Ovary (tissue), 10 donors: Measurements from ENCODE around the gene C14orf93. TPM values are rescaled to one million over a fixed set of nuclear protein-coding genes. Genes with fewer than 3 reads are reported as not detected.
A peak's percentile ranks its signal among the peaks of the same experiment; 100 is the strongest.

Experiments
- DNase-seq, 5 donors: peaks; one replicate each; pipeline ENCODE4 v3.0.0-alpha.2; 2019 to 2020
- H3K27ac ChIP-seq, 2 donors: fragments of 200-600 bp; one replicate each; pipeline versions ENCODE4 v1.5.1 to v1.8.0; 2019 to 2022
- H3K27me3 ChIP-seq: fragments of 200-600 bp; one replicate; pipeline ENCODE4 v1.8.0; 2022
- H3K36me3 ChIP-seq: fragments of 200-600 bp; sonication (generic); one replicate; pipeline ENCODE4 v1.5.1; 2019
- H3K4me1 ChIP-seq: one replicate; pipeline ENCODE4 v1.8.1; 2013; ENCODE audit warnings: mild to moderate bottlenecking, moderate library complexity; ENCODE audit not compliant: insufficient read depth
- H3K4me3 ChIP-seq: fragments of 200-600 bp; sonication (generic); one replicate; pipeline ENCODE4 v1.5.1; 2017
- H3K9me3 ChIP-seq, 2 donors: fragments of 200-600 bp in 1 of 2; sonication (generic) in 1 of 2; one replicate each; pipeline versions ENCODE4 v1.5.1 to v1.8.1; 2013 to 2019; ENCODE audit warnings: mild to moderate bottlenecking in 1 of 2, moderate library complexity in 1 of 2
- EP300 ChIP-seq: sonication (generic); formaldehyde crosslinking; IDR thresholded peaks from one replicate; pipeline ENCODE4 v1.6.1; 2017; ENCODE audit warnings: antibody characterized with exemption
- POLR2A ChIP-seq: fragments of 450-650 bp; IDR thresholded peaks from one replicate; pipeline ENCODE4 v1.6.1; 2017; ENCODE audit warnings: antibody characterized with exemption, mild to moderate bottlenecking, moderate library complexity
- WGBS, 3 donors: extraction: QIAGEN DNeasy Blood & Tissue Kit in 1 of 3; methylation state at CpG; one replicate each; pipeline versions ENCODE4 v1.1.5 to v1.1.7; 2013 to 2017; 5-methylcytosine and 5-hydroxymethylcytosine counted together
- intact Hi-C, 4 donors: fragments of 100-400 bp; cut with DNase I; formaldehyde crosslinking; loops; one replicate each; pipeline versions ENCODE4 v1.11.0 to v1.15.1; 2022 to 2023
- long read RNA-seq, 3 donors: library from polyadenylated mRNA in 2 of 3; unstranded in 2 of 3; transcript quantifications; one replicate each; pipeline ENCODE4 v2.0.0 and lab custom pipeline, GENCODE V29; 2021 to 2026
- polyA plus RNA-seq, 2 donors: library from polyadenylated mRNA; stranded (reverse); fragments of 200-250 nt in 1 of 2; fragments of 350-450 nt in 1 of 2; fragmentation: Illumina TruSeq in 1 of 2; extraction: RNeasy Lipid Tissue Mini Kit (QIAGEN cat#74804) in 1 of 2; gene quantifications; one replicate each; pipeline ENCODE4 v1.2.3, GENCODE V29; 2013 to 2014
- total RNA-seq, 7 donors: library from RNA; depleted of rRNA in 2 of 7; stranded (reverse); fragments of >200 nt in 2 of 7; fragmentation: NEBNext Ultra II Directional in 3 of 7; extraction: Animal tissue kit (Norgen Biotek cat#: 25700) in 3 of 7; gene quantifications; one replicate each; pipeline versions ENCODE4 v1.1.0 to v1.2.4, GENCODE V29; 2016 to 2023
- TF ChIP-seq, protein P1 (sequence below), 3 donors: fragments of 450-650 bp in 2 of 3; fragments of 200-600 bp in 1 of 3; IDR thresholded peaks; one replicate each; pipeline versions ENCODE4 v1.5.1 to v1.8.0; 2016 to 2022; ENCODE audit warnings: antibody characterized with exemption in 3 of 3, mild to moderate bottlenecking in 1 of 3
- donor health status: DM: no; HTN: no; CAD: no; lungs with moderate emphysema.
- donor health status: DM: no; HTN: no; CAD: no.
- donor health status: Bipolar disorder and iron deficiency.
- donor health status: DM: yes; HTN: yes; CAD: no.
- donor health status: DM: no; HTN: no; CAD: no.
- donor health status: DM: yes; HTN: yes; CAD: no.

C14orf93 gene
- 10 to 100 TPM in 4 of 7 donors, 1 to 10 TPM in 3; 7.2 to 11.8 (median 10.2) TPM for total RNA-seq
- polyA plus RNA-seq = 10 to 100 TPM; 12.1 to 12.7 TPM
- long read RNA-seq, donor 1, transcript C14orf93-207 (7 exons, 1,986 nt) = minor isoform, 5 of 29 reads
- long read RNA-seq, donor 1, transcript C14orf93-201 (7 exons, 3,354 nt) = major isoform, 10 of 29 reads
- long read RNA-seq, donor 1, partial matches to known transcripts = 3 of 29 reads
- long read RNA-seq, donor 1, other reads (novel, unspliced or antisense) = 9 of 29 reads
- long read RNA-seq, donor 2 = 0 reads
- long read RNA-seq, donor 3, transcript C14orf93-201 (7 exons, 3,354 nt) = major isoform, 10 of 13 reads
- long read RNA-seq, donor 3, partial matches to known transcripts = 2 of 13 reads
- long read RNA-seq, donor 3, other reads (novel, unspliced or antisense) = 0 of 13 reads

- H3K4me3 ChIP-seq = peak within 1 kb of the TSS; percentile 41
- intact Hi-C loops = loop anchor here in 1 of 4 donors (5.0 kb wide), 1 partner anchor 292 kb away; the partner anchor contains the start of gene PPP1R3E
- H3K36me3 ChIP-seq = no peaks in the 10 kb centered on the region
- H3K4me1 ChIP-seq = peaks cover 6% of the 10 kb centered on the region
- H3K27ac ChIP-seq = peak within 1 kb of the TSS; percentile 70 to 81
- H3K9me3 ChIP-seq = no peaks in the 10 kb centered on the region
- WGBS, 3 donors = 1 to 2% (median 2%) methylated on average over 40 of the region's 40 CpGs
- TF ChIP-seq POLR2A = no peak
- no peak for TF ChIP-seq EP300
- TF ChIP-seq, protein P1, sequence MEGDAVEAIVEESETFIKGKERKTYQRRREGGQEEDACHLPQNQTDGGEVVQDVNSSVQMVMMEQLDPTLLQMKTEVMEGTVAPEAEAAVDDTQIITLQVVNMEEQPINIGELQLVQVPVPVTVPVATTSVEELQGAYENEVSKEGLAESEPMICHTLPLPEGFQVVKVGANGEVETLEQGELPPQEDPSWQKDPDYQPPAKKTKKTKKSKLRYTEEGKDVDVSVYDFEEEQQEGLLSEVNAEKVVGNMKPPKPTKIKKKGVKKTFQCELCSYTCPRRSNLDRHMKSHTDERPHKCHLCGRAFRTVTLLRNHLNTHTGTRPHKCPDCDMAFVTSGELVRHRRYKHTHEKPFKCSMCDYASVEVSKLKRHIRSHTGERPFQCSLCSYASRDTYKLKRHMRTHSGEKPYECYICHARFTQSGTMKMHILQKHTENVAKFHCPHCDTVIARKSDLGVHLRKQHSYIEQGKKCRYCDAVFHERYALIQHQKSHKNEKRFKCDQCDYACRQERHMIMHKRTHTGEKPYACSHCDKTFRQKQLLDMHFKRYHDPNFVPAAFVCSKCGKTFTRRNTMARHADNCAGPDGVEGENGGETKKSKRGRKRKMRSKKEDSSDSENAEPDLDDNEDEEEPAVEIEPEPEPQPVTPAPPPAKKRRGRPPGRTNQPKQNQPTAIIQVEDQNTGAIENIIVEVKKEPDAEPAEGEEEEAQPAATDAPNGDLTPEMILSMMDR (IDR thresholded peaks at IDR 0.05) = no peak
- H3K27me3 ChIP-seq = no peaks in the 10 kb centered on the region
- peak; percentile 80 to 87 (median 83) for DNase-seq
Observed at GRCh38 chr14:23009939-23010726, at the start of gene C14orf93. Gene C14orf93 (minus strand): TSS chr14:23010143. CDS start chr14:22999023, 11,120 bp downstream.

- intact Hi-C loops = loop anchor here in 3 of 4 donors (2.0 to 5.0 kb wide), 2 partner anchors 72 to 74 kb away; no protein-coding TSS in a partner anchor
- Histone ChIP-seq H3K4me3 (no peak overlapping the region), H3K4me1 (no peaks in the 10 kb centered on the region), H3K27me3 (no peaks in the 10 kb centered on the region), H3K36me3 (peaks cover 1% of the 10 kb centered on the region), H3K9me3 (no peaks in the 10 kb centered on the region), H3K27ac (no peak overlapping the region)
- WGBS, 3 donors = 81 to 85% (median 83%) methylated on average over 32 of the region's 32 CpGs
- TF ChIP-seq POLR2A (no peak), EP300 (no peak)
- TF ChIP-seq, protein P1 (IDR thresholded peaks at IDR 0.05) = no peak
- DNase-seq = peak in 2 of 5 donors; percentile 36 to 47
Observed at GRCh38 chr14:23058654-23059504, 48.9 kb upstream of the C14orf93 start.

DNA sequence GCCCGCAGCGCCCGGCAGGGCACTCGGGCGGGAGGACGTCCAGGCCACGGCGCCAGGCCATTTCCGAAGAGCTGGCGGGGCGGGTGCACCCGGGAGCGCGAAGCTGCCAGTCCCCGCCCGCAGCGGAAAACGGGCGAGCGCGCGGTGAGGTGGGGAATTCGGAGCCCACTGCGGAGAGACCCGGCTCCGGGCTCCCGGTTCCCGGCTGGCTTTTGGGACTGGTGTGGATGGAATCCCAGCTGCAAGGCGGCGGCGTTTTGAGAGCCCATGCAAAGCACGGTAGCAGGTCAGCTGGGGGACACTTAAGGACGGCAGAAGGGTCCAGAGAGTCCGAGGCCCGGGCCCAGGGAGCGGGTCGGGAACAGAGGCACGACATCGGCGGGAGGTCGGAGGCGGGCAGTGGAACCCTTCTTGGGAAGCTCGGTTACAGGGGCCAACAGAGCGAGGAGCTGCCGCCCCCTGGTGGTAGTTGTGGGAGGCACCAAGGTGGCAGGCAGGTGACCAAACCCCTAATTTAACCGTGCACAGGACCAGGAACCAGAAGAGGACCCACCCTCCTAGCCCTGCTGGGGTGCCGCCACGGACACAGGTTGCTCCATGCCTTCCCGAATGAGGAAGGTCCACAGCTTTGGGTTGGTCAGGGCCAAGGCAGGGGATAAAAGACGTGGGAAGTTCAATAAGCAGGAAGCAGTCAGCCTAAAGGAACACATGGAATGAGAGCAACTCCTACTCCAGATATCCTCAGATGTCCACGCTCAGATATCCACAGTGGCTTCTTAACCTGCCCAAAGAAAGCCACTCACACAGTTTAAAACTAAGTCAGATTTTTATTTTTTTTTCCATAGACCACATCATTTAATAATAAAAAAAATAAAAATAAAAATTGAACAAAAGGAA, 48.1 kb upstream of the C14orf93 start:
- TF ChIP-seq, protein P1 (IDR thresholded peaks at IDR 0.05) = peak; percentile 86 to 95 (median 94)
- no peak for TF ChIP-seq POLR2A
- H3K27ac ChIP-seq = peak overlapping the region; percentile 10 to 45
- intact Hi-C loops = loop anchor here (2.0 to 5.0 kb wide), 3 partner anchors 71 to 73 kb away; no protein-coding TSS in a partner anchor
- peak overlapping the region; percentile 54 for H3K4me3 ChIP-seq
- DNase-seq = peak; percentile 86 to 92 (median 90)
- H3K36me3 ChIP-seq = no peaks in the 10 kb centered on the region
- WGBS, 3 donors = 0 to 1% (median 1%) methylated on average over 34 to 51 of the region's 51 CpGs
- H3K9me3 ChIP-seq = no peaks in the 10 kb centered on the region
- no peaks in the 10 kb centered on the region for H3K4me1 ChIP-seq
- H3K27me3 ChIP-seq = no peaks in the 10 kb centered on the region
